ENCODE measurements around the gene ONECUT3.
A peak's percentile ranks its signal among the peaks of the same experiment; 100 is the strongest.

ONECUT3 gene

DNA sequence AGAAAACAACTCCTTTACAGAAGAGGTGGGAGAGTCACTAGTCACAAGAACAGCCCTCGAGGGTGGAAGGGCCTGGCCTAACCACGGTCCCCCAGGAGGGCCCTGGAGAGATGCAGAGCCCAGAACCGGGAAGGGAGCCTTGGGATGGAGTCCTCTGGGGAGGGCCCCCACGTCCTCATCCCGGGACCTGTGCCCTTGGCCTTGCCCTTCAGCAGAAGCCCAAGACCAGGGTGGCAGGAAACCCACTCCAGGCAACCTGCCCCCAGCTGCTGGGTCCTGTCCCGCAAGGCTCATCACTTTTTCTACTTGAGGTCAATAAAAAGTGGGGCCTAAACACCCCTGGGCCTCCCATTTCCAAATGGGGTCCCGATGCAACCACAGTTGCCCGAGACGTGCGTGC lies 61.1 kb downstream of the ONECUT3 start:
- no peak for DNase-seq

DNA sequence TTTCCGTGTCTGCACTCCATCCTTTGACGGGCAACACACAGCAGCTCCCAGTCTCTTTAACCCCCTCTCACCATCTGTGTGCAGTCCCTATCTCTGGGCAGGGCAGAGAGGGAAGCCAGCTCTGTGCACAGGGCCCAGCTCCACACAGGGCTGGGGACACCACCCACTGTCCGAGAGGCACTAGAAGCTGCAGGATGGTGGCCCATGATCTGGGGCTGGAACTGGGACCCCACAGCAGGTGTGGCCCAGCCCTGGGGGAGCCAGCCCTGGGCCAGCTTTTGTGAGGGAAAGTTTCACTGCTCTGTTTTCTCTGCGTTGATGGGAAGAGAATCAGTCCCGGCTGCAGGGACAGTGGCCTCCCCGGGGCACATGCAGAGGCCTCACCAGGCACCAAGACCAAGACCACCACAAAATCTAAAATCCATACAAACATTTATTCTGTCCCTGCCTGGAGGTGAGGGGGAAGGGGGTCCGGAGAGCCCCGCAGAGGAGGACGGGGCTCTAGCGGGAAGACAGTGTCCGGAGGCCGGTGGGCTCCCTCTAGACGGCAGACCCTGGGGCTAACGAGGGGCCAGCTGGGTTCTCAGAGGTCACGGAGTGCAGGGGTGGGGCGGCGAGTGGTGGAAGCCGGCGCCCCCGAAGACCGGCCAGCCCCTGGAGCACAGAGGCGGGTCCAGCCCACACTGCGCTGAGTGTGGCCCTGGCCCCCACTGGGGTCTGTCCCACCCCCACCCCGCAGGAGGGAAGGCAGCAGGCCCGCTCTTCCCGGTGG lies 61.7 kb downstream of the ONECUT3 start:
- no peak for DNase-seq

DNA sequence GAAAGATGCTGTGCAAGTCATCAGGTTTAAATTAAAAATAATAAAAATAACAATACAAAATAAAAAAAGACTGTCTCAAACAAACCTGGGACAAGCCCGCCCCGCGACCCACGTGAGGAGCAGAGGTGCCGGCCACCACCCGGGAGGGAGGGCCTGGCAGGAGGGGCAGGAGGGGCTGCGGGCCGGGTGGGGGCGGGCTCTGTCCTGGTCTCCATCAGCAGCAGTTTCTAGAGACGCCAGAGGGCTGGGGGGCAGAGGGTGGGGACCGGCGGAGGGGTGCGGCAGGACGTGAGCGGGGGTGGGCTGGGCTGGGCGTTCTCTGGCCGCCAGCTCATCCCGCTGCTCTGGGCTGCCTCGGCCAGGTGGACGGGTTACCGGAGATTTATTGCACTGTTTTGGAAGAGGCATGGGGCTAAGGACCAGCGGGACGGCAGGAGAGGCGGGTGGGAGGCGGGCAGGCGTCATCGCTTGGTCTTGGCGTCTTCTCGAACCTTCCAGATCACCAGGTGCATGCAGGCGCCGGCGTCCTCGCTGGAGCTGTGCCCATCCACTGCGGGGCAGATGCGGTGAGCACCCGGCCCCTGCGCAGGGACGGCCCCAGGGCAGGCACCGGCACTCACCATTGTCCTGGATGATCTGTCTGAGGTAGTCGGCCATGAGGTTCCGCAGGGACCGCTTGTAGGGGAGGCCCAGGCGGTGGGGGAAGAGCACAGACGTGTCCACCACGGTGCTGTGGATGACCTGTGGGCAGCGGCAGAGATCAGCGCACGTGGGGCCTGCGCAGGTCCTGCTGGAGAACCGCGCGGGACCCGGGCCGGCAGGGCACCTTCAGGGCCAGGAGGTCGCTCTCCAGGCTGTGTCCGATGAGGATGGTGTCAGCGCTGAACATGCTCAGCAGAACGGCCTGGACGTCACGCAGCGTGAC lies 62.6 kb downstream of the ONECUT3 start:
- no peak for DNase-seq

DNA sequence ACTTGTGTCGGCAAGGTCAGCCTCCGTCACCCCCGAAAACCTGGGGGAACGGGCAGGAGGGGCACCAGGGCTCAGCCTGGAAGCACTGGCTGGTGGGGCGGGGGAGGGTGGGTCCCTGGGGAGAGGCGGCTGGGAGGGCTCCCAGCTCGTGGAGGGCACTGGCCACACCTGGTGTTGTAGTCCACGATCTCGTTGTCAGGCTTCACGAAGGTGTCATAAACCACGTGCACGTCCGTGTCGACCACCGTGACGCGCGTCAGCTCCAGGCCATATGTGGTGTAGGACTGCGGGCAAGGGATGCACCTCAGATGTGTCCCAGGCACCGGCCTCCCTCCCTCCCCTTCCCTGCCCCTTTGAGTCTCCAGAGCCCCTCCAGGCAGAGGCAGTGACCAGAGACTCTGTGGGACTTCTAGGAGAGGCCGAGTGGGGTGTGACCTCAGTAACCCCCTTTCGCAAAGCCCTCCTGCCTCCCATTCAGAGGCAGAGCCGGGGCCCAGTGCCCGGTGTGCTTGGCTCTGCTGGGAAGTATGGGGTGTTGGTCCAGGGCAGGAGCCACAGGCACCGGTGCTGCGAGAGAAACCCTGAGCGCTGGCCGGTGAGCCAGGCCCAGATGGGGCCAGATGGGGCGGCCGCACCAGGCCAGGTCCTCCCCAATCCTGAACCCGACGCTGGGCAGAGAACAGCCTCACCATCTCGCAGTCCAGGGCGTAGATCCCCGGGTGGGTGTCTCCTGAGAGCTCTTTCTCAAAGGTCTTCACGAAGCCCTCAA lies 63.4 kb downstream of the ONECUT3 start:
- no peak for DNase-seq

DNA sequence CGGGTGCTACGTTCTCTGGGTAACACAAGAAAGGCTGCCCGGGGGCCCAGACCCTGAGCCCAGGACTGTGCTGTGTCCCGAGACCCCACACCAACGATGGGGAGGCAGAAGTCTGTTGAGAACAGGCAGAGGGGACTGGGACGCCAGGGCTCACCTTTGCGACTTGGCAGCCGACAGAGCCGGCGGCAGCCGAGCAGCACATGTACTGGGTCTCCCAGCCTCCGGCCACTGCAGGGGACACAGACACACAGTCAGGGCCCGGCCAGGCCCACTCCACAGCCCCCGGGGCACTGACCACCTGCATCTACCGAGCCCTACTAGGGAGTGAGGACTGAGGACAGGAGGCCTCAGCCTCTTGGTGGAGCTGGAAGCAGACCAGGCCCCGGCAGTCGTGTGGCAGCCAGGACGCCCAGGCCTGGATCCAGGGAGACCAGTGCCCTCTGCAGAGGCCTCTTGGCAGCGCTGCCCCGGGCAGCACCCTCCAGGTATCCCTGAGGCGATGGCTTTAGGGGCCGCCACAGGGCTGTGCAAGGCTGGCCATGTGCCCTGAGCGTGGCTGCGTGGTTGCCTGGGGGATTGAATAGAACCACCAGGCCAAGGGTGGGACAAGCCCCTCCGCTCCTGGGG lies 64.4 kb downstream of the ONECUT3 start:
- DNase-seq: no peak

DNA sequence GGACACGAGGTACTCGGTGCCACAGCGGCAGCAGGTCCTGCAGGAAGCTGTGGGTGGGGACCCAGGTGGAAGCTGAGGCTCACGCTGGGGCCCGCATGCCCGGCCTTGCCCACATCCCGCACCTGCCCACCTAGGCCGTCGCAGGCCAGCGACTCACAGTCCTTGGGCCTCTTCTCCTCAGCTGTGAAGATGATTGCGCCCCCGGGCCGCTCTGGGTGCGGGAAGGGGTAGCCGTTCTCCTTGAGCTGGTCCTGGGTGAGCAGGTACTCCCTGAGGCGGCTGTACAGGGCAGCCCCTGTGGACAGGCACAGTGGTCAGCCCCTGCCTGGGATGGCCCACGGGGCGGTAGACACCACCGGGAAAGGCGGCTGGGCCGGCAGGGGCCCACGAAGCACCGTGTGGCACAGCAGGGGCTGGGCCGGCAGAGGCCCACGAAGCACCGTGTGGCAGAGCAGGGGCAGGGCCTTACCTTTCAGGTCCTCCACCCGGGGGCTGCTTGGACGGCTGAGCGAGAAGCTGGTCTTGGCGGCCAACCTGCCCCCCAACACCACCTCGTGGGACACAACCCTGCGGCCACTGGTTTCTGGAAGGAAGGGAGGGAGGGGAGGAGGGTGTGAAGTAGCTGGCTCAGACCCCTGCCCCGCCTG lies 65.4 kb downstream of the ONECUT3 start:
- no peak for DNase-seq

DNA sequence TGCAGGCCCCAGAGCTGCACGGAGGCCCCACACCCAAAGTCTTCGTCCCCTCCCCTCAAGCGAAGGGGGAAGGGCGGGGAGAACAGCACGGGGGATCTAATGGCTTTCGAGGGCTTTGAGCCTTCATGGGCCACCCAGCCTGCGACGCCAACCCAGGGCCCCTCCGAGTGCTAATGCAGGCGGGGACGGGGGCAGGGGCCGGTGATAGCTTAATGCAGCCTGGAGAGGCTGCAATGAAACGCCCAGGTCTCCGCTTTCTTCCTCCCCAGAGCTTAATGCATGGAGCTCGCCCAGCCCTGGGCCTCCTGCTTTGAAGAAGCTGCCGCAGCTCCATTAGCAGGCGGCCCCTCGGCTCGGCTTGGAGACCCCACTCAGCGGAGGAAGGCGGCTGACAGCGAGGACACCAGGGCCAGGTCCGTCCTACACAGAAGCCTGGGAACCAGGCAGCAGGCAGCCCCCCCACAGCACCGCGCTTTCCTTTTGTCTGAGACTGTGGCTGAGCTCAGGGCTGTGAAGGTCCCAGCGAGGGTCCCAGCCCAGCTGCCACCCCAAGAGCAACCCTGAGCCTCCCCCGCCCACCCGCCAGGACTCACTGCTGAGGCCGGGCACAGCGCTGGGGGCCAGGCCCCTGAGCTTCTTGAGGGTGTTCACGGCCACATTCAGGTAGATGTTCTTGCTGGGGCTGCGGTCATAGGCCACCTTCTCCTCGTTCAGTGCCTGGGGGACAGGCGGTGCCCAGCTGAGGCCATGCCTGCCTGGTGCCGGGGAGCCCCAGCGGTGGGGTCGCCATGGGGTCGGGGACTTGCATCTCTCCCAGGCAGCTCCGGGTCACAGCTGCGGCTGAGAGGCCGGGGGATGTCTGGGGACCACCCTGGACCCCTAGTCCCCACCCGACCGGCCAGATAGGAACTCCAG lies 66.3 kb downstream of the ONECUT3 start:
- DNase-seq: no peak

DNA sequence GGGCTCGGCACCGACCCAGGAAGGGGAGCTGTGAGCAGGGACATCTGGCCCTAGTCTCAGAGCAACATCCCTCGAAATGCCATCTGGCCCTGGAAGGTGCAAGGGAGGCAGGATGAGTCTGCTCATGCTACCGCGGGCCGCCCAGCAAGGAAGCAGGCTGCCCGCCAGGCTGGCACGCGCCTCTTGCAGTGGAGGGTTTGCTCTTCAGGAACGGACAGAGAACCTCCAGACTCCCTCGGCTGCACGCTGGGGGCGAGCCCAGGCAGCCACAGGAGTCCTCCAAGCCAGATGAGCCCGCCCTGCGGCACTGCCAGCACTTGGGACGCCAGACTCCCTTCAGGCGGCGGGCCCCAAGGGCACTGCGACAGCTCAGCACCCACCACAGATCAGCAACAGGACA lies 68.9 kb downstream of the ONECUT3 start:
- no peak for DNase-seq

DNA sequence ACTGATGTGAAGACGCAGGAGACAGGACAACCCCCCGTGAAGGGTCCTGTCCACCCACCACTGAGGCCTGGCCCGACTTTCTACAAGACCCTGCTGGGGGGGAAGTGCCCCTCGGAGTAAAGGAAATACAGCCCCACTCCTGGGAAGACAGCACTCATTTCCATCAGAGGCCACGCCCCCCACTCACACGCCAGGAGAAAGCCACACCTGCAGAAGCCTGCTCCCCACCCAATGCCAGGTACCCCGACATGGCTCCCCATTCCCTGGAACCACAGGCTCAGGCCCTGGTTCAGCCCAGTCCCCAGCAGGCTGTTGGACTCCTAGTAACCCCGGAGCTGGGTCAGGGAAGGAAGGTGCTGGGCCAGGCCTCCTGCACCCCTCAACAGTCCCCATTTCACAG lies 69.7 kb downstream of the ONECUT3 start:
- DNase-seq: no peak

DNA sequence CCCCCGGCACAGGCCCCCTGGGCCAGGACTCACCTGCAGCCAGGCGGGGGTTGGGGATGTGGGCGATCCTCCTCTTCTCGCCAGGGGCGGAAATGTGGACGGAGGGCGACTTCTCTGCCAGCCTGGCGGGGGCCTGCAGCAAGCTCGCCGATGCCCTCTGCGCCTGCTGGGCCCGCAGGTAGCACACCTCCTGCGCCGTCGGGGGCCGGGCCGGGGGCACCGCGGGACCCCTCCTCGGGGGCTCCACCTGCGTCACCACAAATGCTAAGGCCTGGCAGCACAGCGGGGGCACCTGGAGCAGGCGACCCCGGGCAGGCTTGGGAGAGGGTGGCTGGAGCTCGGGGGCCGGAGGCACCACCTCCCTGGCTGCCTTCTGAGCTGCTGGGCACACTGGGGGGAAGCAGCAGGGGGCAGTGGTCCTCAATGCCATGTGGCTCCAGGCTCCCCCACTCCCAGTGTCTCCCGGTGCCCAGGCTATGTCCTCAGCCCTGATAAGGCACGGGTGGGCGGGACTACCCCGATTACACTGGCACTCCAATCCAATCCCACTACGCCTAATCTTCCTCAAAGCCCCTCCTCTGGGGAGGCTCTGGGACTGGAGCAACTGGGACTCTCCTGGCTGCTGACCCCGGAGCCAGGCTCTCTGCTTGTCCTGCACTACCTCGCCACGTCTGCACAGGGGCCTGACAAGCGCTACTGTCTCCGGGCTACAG lies 70.4 kb downstream of the ONECUT3 start:
- no peak for DNase-seq

DNA sequence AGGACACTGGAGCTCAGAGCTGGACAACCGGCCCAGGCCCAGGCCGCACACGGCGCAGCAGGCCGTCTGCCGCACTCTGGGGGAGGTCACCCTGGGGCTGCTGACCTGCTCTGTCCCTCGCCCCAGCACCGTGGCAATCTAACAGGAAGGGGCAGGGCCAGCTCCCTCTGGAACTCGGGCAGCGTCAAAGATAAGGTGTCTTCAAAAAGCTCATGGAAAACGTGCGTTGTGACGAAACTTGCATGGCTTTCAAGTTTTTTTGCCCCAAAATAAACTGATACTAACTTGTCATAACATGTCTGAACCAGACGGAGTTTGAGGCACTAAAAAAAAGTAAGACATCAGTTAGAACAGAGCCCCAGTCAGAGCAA lies 70.9 kb downstream of the ONECUT3 start:
- DNase-seq: no peak

DNA sequence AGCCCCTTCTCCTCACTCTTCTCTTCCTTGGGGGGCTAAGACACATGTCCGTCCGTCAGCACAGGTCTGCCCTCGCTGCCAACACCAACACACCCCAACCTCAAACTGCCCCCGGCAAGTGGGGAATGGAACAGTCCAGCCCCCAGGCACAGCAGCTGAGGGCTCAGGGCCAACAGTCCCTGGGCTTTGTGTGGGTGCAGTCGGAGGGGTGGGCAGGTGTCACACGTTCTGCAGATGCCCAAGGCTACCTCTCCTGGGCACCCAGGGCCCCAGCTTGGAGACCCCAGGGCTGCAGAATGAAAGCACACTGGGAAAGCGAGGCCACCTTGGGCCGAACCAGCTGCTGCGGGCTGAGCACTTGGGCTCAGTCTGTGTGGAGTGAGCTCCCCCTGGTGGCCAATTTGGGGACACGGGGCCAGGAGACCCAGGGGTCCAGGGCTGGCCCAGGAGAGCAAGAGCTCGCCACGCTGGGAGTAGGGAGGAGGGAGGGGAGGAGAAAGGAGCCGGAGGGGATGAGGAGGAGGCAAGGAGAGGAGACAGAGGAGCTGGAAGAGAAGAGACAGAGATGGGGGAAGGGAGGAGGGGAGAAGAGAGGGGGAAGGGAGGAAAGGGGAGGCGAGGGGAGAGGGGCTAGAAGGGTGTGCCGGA lies 72.7 kb downstream of the ONECUT3 start:
- peak in 48 of 51 donors; percentile 6 to 83 (median 44) for DNase-seq

DNA sequence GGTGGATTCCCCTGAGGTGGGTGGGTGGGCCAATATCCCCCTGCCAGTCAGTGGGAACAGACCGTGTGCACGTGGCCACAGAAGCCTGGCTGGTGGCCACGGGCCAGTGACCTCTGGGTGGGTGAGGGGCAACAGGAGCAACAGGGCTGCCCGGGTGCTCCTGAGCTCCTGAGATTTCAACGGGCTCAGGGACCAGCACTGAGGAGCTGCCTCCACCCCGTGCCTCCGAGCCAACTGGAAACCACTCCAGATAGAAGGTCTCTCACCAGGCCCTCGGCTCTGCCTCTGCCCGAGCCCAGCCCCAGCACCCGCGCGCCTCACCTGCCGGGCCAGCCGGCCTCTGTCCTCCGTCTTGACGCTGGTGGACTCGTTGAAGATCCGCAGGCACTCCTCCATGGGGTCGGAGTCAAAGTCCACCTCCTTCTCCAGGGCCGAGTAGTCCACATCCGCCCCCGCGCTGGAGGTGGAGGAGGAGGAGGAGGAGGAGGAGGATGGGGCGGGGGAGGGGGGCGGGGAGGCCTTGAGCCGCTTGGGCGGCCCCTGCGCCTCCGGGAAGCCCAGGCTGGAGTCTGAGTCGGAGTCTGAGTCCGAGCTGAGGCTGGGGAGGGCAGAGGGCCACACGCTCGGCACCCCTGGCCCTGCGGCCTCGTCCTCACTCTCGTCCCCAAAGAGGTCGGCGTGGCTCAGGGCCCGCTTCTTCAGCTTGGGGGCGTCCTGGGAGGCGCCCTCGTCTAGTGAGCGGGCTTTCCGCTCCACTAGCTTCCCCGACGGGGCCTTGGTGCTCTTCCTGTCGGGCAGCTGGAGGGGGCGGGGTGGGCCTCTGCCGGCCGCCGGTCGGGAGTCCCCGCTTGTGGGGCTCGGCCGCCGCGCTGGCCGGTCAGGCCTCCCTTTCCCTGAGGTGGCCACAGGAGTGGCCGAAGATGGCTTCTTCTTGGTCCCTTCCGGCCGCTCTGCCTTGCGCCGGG lies 73.5 kb downstream of the ONECUT3 start:
- DNase-seq: no peak

DNA sequence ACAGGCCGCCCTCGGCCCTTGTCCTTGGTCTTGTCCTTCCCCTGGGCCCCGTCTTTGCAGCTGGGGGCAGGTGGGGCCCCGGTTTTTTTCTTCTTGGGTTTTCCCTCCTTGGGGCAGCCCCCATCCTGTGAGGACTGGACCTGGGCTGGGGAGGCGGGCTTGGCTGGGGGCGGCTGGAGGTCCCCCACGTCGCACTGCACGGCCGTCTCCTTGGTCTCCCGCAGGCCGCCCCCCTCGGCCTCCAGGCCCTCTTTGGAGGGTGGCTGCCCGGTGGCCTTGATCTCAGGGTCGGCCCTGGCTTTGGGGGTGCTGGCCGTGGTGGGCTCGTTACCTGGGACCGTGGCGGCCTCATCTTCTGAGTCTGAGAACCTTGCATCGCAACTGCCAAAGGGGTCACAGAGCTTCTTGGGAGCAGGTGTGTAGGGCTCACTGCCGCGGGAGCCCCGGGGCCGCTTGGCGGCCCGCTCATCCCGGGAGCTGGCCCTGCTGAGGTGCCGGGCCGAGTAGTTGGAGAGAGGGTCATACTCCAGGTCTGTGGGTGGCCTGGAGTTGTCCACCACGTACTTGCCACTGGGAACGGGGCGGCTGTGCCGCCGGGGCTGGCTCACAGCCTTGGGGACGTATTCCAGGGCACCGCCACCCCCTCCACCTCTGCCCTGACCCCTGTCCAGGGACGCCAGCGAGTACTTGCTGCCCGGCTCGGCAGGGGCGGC lies 74.4 kb downstream of the ONECUT3 start:
- DNase-seq: no peak

DNA sequence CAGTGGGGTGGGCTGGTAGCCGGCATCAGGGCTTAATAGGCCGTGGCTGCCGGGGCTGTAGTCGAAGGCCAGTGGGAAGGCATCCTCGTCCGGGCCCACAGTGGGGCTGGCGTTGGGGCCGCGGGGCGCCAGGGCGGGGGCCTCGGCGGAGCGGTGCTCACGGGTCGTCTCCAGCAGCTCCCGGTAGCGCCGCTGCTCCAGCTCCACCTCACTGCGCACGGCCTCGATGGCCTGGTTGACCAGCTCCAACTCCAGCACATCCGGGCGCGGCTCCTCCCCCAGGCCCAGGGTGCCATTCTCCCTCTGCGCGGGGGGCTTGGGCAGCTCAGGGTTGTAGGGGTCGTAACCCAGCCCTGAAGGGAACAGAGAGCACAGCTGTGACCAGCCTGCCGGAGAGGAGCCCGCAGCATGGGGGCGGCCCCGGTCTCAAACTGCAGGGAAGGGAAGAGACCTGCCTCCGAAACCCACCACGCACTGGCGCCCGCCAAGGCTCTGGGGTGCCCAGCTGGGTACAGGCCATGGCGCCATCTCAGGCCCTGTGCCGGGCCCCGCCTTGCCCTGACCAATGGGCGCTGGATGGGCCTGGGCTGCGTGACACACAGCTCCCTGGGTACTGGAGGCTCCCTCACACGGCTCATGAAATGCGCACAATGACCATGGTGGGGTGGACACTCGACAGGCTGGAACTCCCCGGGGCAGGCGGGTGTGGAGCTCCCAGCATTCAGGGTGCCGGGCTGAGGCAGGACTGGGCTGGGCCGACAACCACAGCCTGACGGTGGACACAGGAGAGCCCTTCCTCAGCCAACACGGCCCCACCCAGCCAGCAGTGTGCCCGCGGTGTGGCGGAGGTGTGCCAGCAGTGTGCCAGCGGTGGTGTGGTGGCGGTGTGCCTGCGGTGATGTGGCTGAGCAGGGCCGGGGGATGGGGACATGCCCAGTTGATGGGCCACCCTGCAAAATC lies 75.3 kb downstream of the ONECUT3 start:
- no peak for DNase-seq

DNA sequence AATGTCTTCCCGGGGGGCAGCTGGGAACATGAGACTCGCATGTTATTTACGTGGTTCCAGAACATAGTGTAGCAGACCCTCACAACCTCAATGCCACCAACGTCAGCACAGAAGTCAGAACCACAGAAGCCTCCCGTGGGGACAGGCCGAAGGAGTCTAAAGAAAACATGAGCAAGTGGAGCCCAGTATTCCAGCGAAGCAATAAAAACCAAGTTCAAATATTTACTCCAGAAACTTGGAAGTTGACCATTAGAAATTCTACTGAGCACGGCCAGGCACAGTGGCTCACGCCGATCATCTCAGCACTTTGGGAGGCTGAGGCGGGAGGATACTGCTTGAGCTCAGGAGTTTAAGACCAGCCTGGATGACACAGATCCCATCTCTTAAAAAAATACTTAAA lies 76.7 kb downstream of the ONECUT3 start:
- DNase-seq: no peak
